GM19438 (cell line): ENCODE results near the gene MST1.

ENCODE experiments used
- ATAC-seq: cut with Tn5 transposase; IDR thresholded peaks from one replicate; pipeline ENCODE4 v1.9.1; 2021; ENCODE audit warnings: low read depth; ENCODE audit not compliant: unreplicated experiment

Gene MST1

DNA sequence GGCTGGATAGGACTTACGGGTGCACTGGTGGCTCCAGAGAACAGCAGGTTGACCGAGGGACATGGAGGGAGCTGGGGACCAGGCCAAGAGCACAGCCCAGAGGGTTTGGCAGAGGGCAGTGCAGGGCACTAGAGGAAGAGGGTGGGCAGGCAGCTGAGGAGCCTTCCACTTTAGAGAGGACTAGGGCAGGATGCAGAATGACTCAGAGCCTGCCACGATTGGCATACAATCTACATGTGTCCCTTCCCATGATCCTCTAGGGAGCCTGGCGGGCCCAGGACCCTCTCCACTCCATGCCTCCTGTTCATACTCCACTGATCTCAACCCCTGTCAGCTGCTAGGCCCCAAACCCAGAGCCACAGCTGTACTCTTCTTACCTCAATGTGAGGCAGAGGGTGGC lies 29.5 kb downstream of the MST1 start:
- no peak for ATAC-seq

DNA sequence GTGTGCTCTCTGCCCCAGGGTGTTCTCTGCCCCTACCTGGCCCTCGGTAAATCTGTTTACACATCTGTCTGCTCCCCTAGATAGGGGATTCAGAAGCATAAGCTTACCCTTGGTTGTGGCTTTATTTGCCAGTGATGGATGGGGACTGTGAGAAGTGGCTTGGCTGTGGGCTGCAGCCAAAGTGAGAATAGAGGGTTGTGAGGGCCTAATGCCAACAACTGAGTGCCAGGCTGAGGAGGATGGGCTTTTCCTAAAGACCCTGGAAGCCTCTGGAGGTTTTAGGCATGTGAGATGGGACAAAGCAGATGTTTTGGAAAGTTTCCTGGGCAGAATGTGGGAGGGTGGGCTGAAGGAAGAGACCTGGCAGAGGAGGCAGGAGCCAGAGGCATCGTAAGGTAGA lies 30.6 kb downstream of the MST1 start:
- no peak for ATAC-seq

DNA sequence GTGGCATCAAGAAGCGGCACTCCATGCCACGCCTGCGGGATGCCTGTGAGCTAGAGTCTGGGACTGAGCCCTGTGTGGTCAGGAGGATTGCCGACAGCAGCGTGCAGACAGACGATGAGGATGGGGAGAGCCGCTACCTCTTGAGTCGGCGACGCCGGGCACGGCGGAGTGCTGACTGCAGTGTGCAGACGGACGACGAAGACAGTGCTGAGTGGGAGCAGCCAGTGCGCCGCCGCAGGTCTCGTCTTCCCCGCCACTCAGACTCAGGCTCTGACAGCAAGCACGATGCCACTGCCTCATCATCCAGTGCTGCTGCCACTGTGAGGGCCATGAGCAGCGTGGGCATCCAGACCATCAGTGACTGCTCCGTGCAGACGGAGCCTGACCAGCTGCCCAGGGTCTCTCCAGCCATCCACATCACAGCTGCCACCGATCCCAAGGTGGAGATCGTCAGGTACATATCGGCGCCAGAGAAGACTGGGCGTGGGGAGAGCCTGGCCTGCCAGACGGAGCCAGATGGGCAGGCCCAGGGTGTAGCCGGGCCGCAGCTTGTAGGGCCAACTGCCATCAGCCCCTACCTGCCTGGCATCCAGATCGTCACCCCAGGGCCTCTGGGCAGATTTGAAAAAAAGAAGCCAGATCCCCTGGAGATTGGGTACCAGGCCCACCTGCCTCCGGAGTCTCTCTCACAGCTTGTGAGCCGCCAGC lies 31.9 kb downstream of the MST1 start:
- no peak for ATAC-seq

DNA sequence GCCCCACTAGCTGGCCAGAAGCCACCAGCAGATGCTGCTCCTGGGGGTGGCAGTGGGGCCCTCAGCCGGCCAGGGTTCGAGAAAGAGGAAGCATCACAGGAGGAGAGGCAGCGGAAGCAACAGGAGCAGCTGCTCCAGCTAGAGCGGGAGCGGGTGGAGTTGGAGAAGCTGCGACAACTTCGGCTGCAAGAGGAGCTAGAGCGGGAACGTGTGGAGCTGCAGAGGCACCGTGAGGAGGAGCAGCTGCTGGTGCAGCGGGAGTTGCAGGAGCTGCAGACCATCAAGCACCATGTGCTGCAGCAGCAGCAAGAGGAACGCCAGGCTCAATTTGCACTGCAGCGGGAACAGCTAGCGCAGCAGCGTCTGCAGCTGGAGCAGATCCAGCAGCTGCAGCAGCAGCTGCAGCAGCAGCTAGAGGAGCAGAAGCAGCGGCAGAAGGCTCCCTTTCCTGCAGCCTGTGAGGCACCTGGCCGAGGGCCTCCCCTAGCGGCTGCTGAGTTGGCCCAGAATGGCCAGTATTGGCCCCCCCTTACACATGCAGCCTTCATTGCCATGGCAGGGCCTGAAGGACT lies 32.6 kb downstream of the MST1 start:
- no peak for ATAC-seq

DNA sequence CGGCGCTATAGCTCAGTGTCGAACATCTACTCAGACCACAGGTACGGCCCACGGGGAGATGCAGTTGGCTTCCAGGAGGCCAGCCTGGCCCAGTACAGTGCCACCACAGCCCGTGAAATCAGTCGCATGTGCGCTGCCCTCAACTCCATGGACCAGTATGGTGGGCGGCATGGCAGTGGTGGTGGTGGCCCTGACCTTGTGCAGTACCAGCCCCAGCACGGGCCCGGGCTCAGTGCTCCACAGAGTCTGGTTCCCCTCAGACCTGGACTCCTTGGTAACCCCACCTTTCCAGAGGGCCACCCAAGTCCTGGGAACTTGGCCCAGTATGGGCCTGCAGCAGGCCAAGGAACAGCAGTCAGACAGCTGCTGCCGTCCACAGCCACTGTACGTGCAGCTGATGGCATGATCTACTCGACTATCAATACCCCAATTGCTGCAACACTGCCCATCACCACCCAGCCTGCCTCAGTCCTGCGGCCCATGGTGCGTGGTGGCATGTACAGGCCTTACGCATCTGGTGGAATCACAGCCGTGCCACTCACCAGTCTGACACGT lies 33.5 kb downstream of the MST1 start:
- ATAC-seq, result no peak

DNA sequence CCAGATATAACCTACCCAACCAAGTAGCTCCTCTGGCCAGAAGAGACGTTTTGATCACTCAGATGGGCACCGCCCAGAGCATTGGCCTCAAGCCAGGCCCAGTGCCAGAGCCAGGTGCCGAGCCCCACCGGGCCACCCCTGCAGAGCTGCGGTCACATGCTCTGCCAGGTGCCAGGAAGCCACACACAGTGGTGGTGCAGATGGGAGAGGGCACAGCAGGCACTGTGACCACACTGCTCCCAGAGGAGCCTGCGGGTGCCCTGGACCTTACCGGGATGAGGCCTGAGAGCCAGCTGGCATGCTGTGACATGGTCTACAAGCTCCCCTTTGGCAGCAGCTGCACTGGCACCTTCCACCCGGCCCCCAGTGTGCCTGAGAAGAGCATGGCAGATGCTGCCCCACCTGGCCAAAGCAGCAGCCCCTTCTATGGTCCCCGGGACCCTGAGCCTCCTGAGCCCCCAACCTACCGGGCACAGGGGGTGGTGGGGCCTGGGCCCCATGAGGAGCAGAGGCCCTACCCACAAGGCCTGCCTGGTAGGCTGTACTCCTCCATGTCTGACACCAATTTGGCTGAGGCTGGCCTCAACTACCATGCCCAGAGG lies 34.2 kb downstream of the MST1 start:
- ATAC-seq, result no peak

DNA sequence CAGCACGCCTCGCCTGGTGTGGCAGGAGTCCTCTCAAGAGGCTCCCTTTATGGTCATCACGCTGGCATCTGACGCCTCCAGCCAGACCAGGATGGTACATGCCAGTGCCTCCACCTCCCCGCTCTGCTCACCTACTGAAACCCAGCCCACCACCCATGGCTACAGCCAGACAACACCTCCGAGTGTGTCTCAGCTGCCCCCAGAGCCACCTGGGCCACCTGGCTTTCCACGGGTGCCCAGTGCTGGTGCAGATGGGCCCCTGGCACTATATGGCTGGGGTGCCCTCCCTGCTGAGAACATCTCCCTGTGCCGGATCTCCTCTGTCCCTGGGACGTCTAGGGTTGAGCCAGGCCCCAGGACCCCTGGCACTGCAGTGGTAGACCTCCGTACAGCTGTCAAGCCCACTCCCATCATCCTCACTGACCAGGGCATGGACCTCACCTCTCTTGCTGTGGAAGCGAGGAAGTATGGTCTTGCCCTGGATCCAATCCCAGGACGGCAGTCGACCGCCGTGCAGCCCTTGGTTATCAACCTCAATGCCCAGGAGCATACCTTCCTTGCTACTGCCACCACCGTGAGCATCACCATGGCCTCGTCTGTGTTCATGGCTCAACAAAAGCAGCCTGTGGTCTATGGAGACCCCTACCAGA lies 35.0 kb downstream of the MST1 start:
- ATAC-seq, result no peak

DNA sequence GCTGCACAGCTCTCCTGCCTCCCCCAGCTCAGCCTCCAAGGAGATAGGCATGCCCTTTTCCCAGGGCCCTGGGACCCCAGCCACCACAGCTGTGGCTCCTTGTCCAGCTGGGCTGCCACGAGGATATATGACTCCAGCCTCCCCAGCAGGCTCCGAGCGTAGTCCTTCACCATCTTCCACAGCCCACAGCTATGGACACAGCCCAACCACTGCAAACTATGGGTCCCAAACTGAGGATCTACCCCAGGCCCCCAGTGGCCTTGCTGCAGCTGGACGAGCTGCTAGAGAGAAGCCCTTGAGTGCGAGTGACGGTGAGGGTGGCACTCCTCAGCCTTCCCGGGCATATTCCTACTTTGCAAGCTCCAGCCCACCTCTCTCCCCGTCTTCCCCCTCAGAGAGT lies 35.7 kb downstream of the MST1 start:
- ATAC-seq, result no peak

DNA sequence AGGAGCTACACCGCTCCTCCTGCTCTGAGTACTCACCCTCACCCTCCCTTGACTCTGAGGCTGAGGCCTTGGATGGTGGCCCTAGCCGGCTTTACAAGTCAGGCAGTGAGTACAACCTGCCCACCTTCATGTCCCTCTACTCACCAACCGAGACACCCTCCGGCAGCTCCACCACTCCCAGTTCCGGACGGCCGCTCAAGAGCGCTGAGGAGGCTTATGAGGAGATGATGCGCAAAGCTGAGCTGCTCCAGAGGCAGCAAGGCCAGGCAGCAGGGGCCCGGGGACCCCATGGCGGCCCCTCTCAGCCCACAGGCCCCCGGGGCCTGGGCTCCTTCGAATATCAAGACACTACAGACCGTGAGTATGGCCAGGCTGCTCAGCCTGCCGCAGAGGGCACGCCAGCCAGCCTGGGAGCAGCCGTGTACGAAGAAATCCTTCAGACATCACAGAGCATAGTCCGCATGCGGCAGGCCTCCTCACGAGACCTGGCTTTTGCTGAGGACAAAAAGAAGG lies 36.3 kb downstream of the MST1 start:
- no peak for ATAC-seq

DNA sequence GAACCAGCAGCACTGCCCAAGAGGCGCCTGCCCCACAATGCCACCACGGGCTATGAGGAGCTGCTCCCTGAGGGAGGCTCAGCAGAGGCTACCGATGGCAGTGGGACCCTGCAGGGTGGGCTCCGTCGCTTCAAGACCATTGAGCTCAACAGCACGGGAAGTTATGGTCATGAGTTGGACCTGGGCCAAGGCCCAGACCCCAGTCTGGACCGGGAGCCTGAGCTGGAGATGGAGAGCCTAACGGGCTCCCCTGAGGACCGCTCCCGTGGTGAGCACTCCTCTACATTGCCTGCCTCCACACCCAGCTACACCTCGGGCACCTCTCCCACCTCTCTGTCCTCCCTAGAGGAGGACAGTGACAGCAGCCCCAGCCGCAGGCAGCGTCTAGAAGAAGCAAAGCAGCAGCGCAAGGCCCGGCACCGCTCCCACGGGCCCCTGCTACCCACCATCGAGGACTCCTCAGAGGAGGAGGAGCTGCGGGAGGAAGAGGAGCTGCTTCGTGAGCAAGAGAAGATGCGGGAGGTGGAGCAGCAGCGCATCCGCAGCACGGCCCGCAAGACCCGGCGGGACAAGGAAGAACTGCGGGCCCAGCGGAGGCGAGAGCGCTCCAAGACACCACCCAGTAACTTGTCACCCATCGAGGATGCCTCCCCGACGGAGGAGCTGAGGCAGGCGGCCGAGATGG lies 36.9 kb downstream of the MST1 start:
- no peak for ATAC-seq

DNA sequence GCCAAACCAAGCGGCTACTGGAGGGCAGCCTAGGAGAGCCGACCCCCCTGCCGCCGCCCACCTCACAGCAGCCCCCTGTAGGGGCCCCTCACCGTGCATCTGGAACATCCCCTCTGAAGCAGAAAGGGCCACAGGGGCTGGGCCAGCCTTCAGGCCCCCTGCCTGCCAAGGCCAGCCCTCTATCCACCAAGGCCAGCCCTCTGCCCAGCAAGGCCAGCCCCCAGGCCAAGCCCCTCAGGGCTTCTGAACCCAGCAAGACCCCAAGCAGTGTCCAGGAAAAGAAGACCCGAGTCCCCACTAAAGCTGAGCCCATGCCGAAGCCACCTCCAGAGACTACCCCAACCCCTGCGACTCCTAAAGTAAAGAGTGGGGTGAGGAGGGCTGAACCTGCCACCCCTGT lies 38.6 kb downstream of the MST1 start:
- ATAC-seq, result no peak

DNA sequence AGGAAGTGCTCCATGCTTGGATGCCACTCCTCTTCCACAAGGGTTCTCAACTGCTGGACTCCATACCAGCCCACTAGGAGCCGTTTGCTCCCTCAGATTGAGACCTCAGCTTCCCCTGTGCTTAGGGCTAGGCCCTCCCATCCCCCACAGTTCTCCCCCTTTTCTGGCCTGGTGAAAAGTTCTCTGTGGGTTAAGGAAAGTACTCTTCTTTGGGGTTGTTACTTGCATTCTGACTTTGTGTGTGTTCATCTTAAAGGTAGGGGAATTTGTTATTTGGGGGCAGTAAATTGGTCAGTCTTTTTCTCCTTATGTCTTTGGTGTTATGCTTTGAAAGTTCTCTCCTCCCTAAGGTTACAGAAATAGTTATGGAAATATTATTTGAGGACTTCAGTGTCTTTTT lies 39.1 kb downstream of the MST1 start:
- ATAC-seq, result no peak

DNA sequence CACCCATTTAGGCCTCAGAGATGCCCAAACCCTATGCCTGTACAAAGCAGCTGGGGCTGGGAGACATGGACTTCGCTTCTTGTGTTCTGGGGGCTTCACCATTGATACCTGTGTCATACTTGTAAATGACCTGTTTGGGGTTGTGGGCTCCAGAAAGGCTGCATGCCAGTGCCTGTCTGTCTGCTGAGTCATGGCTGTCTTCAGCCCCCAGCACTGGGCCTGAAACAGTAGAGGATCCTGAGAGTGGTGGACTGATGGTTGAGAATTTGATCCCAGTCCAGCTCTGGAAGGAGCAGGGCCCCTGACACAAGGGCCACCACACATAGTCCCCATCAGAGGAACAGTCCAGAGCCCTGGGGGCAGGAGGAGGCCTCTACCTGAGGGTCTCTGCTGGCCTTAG lies 39.7 kb downstream of the MST1 start:
- no peak for ATAC-seq

DNA sequence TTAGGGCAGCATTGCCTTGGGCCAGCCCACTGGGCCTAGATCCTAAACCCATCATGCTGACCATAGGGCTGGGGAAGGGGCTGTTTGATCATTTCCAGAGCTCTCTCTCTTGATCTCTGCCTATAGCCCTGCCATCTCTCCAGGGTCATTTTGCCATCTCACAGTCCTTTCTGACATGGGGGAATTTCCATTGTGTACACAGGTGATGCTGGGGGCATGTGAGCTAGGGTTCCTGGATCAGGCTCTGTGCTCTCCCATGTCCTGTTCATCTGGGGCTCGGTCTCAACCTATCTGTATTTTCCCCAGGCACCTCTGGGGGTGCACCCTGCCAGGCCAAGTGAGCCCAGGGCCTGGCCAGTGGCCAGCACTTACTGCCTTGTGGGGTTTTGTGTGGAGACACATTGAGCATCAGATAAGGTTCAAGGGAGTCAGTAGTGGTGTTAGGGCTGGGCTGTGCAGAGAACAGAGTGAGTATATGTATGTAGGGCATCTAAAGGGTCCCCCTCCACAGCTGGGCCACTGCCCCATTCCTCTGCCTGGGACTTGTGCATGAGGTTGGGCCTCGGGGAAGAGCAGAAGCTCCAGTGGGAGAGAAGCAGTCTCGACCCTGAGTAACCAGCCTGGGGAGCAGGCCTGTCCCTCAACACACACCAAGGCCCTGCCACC lies 40.8 kb downstream of the MST1 start:
- no peak for ATAC-seq

DNA sequence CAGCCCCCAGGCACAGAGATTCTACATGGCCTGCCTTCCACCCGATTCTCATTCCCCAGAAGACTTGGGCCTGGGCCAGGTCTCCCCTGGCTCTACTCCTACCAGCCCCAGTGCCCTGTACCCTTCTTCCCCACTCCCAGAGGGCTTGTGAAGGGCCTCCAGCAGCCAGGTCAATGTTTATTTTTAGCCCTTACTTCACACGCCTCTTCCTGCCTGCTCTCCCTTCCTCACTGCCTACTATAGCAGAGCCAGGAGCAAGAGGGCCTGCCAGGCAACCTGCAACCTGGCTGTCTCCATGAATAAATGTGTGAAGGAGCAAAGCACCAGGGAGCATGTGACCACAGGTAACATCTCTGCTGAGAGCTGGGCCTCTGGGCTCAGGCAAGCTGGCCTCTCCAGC lies 41.5 kb downstream of the MST1 start:
- ATAC-seq, result no peak

DNA sequence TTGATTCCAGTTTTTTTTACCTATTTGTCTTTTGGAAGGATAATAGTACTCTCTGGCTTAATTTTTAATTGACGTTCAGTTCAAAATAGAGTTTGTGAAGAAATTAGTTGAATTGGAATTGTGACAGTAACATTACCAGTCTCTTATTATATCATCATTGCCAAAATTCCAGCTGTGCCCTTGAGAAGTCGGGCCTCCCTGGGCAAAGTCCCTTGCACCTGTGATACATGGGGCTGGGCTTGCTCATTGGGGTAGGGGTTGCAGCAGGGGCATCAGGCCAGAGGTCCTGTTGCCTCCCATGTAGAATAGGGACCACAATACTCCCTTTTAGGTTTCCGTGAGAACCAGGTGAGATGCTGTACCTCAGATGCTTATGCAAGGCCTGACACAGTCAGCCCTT lies 43.0 kb downstream of the MST1 start:
- ATAC-seq, result no peak

DNA sequence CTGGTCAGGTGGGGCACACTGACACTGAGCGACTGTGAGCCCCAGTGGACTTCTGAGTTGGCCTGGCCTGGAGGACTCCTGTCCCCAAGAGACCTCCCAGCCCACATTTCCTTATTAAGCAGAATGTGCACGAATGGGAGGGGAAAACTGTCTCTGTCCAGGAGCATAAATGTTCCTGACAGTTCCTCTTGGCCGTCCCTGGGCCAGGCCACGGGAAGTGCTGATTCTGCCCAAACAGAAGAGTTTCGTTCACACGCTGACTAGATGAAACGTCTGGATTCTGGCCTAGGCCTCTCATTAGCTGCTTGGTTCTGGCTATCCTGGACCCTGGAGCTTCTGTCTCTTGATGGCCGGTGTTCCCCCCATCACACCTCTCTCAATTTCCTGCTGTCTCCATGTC lies 44.6 kb downstream of the MST1 start:
- ATAC-seq, result no peak

DNA sequence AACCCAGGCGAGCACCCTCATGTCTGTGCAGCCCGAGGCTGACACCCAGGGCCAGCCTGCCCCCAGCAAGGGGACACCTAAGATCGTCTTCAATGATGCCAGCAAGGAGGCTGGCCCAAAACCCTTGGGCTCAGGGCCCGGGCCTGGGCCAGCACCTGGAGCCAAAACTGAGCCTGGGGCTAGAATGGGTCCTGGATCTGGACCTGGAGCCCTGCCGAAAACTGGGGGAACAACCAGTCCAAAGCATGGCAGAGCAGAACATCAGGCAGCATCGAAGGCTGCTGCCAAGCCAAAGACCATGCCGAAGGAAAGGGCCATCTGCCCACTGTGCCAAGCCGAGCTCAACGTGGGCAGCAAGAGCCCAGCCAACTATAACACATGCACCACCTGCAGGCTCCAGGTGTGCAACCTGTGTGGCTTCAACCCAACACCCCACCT lies 46.5 kb downstream of the MST1 start:
- no peak for ATAC-seq

DNA sequence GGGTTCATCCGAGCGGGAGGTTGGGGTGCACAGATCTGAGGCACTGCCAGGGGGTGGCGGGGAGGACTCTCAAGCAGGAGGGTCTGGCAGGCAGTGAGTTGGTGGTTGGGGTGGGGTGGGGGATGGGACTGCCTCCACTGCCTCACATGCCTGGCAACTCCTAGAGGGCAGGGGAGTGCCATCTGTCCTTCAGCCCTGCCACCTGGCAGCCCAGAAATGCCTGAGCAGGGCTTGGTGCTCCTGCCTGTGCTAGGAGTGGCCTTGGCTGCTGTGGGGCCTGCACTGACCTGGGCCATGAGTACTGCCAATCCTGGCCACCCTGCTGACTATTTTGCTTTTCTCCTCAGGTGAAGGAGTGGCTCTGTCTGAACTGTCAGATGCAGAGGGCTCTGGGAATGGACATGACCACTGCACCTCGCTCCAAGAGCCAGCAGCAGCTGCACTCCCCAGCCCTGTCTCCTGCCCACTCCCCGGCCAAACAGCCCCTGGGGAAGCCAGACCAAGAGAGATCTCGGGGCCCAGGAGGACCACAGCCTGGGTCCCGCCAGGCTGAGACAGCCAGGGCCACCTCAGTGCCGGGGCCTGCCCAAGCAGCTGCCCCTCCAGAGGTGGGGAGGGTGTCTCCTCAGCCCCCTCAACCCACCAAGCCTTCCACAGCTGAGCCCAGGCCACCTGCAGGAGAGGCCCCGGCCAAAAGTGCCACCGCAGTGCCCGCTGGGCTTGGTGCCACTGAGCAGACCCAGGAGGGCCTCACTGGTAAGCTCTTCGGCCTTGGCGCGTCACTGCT lies 47.2 kb downstream of the MST1 start:
- no peak for ATAC-seq
